ENCODE results near the gene BOD1L1. TPM values are rescaled to one million over a fixed set of nuclear protein-coding genes. Genes with fewer than 3 reads are reported as not detected.
"Not testable (repeated sequence)": the region's sequence is repeated elsewhere in the genome, so short reads cannot be mapped to it uniquely, and the experiment has no call there.

Gene BOD1L1
- total RNA-seq, 6 donors from 2014 or later: 33.1 to 88.0 (median 37.9) TPM

GRCh38 chr4:13567125-13567524 lies 60.4 kb downstream of the BOD1L1 start:
- ATAC-seq (ENCODE audit: low FRiP score in 2 of 2) (no peak), DNase-seq (no peak)
- TF ChIP-seq EP300 (IDR thresholded peaks at IDR 0.05): no peak
- no peak for TF ChIP-seq POLR2A (IDR thresholded peaks at IDR 0.05)
- no peak for TF ChIP-seq CTCF (IDR thresholded peaks at IDR 0.05)
- no peak for TF ChIP-seq POLR2AphosphoS5 (IDR thresholded peaks at IDR 0.05)
- Histone ChIP-seq H3K4me3 (no peak overlapping the region), H3K9me3 (no peaks in the 10 kb centered on the region), H3K36me3 (peaks cover 3 to 48% (median 22%) of the 10 kb centered on the region in 4 donors), H3K27me3 (no peaks in the 10 kb centered on the region), H3K27ac (no peak overlapping the region), H3K4me1 (no peaks in the 10 kb centered on the region)
- 92 to 99% methylated on average over 5 of the region's 5 CpGs for WGBS, 2 donors

DNA sequence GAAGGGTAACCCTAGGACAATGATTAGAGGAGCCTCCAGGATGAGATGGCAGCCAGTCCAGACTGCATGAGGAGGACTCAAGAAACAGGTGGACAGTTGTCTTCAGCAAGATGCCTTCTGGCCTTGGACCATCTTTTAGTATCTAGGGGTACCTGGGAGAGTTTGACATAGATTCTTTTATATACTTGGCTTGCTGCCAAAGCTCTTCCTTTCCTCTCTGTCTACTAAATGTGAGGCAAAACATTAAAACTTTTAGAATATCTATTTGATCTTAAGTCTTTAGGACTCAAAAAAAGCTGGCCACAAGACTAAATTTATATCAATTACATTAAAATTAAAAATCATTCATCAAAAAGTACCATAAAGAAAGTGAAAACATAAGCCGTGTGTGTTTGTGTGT lies 64.6 kb downstream of the BOD1L1 start:
- Histone ChIP-seq H3K9me3 (no peaks in the 10 kb centered on the region), H3K4me1 (no peaks in the 10 kb centered on the region), H3K4me3 (no peak overlapping the region), H3K27me3 (no peaks in the 10 kb centered on the region), H3K27ac (no peak overlapping the region), H3K36me3 (peaks cover 0 to 7% (median 0%) of the 10 kb centered on the region in 4 donors)
- ATAC-seq (ENCODE audit: low FRiP score in 2 of 2): no peak
- TF ChIP-seq POLR2AphosphoS5 (IDR thresholded peaks at IDR 0.05): no peak
- TF ChIP-seq CTCF (IDR thresholded peaks at IDR 0.05): no peak
- TF ChIP-seq POLR2A (IDR thresholded peaks at IDR 0.05): no peak
- TF ChIP-seq EP300 (IDR thresholded peaks at IDR 0.05): no peak
- 79 to 87% methylated on average over 1 of the region's 1 CpG for WGBS, 2 donors
- DNase-seq: no peak

DNA sequence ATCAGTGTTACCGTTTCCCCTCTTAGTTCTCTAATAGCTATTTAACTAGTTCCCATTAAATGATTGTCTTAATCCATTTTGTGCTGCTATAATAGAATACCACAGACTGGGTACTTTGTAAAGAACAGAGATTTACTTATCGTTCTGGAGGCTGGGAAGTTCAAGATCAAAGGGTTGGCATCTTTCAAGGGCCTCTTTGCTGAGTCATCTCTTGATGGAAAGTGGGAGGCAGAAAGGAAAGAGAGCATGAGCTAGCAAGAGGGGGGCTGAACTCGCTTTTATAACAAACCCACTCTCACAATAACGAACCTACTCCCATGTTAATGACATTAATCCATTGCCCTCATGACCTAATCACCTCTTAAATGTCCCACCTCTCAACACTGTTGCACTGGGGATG lies 65.9 kb downstream of the BOD1L1 start:
- no peak for DNase-seq
- no peaks in the 10 kb centered on the region for H3K4me1 ChIP-seq
- H3K9me3 ChIP-seq: no peaks in the 10 kb centered on the region
- 53 to 64% methylated on average over 4 of the region's 4 CpGs for WGBS, 2 donors
- H3K27ac ChIP-seq: no peak overlapping the region
- no peak for ATAC-seq (ENCODE audit: low FRiP score in 2 of 2)
- TF ChIP-seq CTCF (IDR thresholded peaks at IDR 0.05) (no peak), POLR2A (IDR thresholded peaks at IDR 0.05) (no peak), EP300 (IDR thresholded peaks at IDR 0.05) (no peak), POLR2AphosphoS5 (IDR thresholded peaks at IDR 0.05) (no peak)
- H3K27me3 ChIP-seq: no peaks in the 10 kb centered on the region
- no peak overlapping the region for H3K4me3 ChIP-seq
- no peaks in the 10 kb centered on the region for H3K36me3 ChIP-seq

GRCh38 chr4:13560111-13560510 lies 67.4 kb downstream of the BOD1L1 start:
- H3K4me1 ChIP-seq; H3K4me3 ChIP-seq; H3K36me3 ChIP-seq; DNase-seq; H3K9me3 ChIP-seq; H3K27me3 ChIP-seq; ATAC-seq (ENCODE audit: low FRiP score in 2 of 2); H3K27ac ChIP-seq: not testable (repeated sequence)
- 65 to 78% methylated on average over 5 of the region's 5 CpGs for WGBS, 2 donors

DNA sequence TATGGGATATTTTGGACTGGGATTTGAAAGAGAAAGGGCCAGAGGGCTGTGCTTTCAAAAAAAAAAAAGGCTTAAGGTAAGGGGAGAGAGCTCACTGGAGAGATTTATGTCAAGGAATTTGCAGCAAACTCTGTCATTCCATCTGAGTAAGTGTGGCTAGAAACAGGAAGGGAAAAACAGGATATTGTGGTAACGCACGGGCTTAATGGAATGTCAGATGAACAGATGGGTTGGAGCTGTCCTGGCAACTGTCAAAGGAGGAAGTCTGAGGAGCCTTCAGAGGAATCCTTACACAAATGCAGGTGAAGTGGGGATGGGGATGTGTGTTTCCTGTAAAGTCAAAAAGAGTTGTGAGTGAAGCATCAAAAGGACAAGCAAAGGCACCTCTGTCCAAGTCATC lies 68.1 kb downstream of the BOD1L1 start:
- H3K4me3 ChIP-seq: no peak overlapping the region
- no peaks in the 10 kb centered on the region for H3K4me1 ChIP-seq
- no peak overlapping the region for H3K27ac ChIP-seq
- no peak for DNase-seq
- H3K27me3 ChIP-seq: no peaks in the 10 kb centered on the region
- TF ChIP-seq CTCF (IDR thresholded peaks at IDR 0.05) (no peak), POLR2AphosphoS5 (IDR thresholded peaks at IDR 0.05) (no peak), EP300 (IDR thresholded peaks at IDR 0.05) (no peak), POLR2A (IDR thresholded peaks at IDR 0.05) (no peak)
- WGBS, 2 donors: 27 to 29% methylated on average over 2 of the region's 2 CpGs
- no peak for ATAC-seq (ENCODE audit: low FRiP score in 2 of 2)
- no peaks in the 10 kb centered on the region for H3K9me3 ChIP-seq
- no peaks in the 10 kb centered on the region for H3K36me3 ChIP-seq

Measured in upper lobe of left lung (tissue), 6 donors.